SK-N-SH treated with all-trans-retinoic acid at 6 μM for 48 hours (cell line): ENCODE measurements around the gene SCUBE2.

Experiments used
- ARNTL ChIP-seq: fragments of 450-650 bp; formaldehyde crosslinking; IDR thresholded peaks from 2 replicates; pipeline ENCODE4 v1.5.0; 2020; ENCODE audit warnings: low read depth, mild to moderate bottlenecking, moderate library complexity, borderline replicate concordance
- BACH2 ChIP-seq: fragments of 250-450 bp; sonication (Bioruptor Pico); IDR thresholded peaks from 2 replicates; pipeline ENCODE4 v1.9.0; 2021; ENCODE audit warnings: mild to moderate bottlenecking, borderline replicate concordance
- CSRNP3 ChIP-seq: fragments of 250-450 bp; sonication (Bioruptor Pico); IDR thresholded peaks from 2 replicates; pipeline ENCODE4 v1.5.1; 2021; ENCODE audit warnings: mild to moderate bottlenecking, moderate library complexity
- ISL1 ChIP-seq: fragments of 250-450 bp; sonication (Bioruptor Pico); IDR thresholded peaks from 2 replicates; pipeline ENCODE4 v2.1.2; 2022; ENCODE audit warnings: mild to moderate bottlenecking, moderate library complexity
- PATZ1 ChIP-seq: fragments of 250-450 bp; sonication (Bioruptor Pico); IDR thresholded peaks from 2 replicates; pipeline ENCODE4 v1.8.0; 2020; ENCODE audit warnings: mild to moderate bottlenecking, moderate library complexity, borderline replicate concordance
- PPARA ChIP-seq: fragments of 250-450 bp; sonication (Bioruptor Pico); IDR thresholded peaks from 2 replicates; pipeline ENCODE4 v1.5.0; 2020; ENCODE audit warnings: mild to moderate bottlenecking, borderline replicate concordance
- RARB ChIP-seq: fragments of 250-450 bp; sonication (Bioruptor Pico); IDR thresholded peaks from 2 replicates; pipeline ENCODE4 v1.8.0; 2021; ENCODE audit warnings: mild to moderate bottlenecking, moderate library complexity
- ZFP30 ChIP-seq: fragments of 450-650 bp; formaldehyde crosslinking; IDR thresholded peaks from 2 replicates; pipeline ENCODE4 v1.5.0; 2022; ENCODE audit warnings: mild to moderate bottlenecking, moderate library complexity
- TF ChIP-seq, protein P1 (sequence below): fragments of 250-450 bp; sonication (Bioruptor Pico); IDR thresholded peaks from 2 replicates; pipeline ENCODE4 v1.5.1; 2020; ENCODE audit warnings: low read depth, mild to moderate bottlenecking, moderate library complexity

DNA sequence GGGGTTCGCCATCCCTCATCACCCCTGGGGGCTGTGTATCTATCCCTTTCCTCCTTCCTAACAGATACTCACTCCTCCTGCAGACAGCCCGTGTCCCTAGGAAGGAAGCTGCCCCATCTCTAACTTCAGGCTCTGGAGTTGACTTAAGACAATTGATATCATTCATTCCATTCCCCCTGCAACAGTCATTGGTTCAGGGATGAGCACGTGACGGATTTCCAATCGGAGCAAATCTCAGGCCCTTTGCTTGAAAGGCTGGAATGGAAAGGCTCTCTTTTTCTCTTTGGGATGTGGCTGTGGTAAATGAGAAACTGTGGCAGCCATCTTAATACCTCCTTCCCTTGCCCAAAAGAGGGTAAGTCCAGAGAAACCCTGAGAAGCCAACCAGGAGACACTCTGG lies 5.0 kb upstream of the SCUBE2 start:
- TF ChIP-seq ZFP30 (no peak), ISL1 (CRISPR knock-in tag) (no peak), PATZ1 (no peak), RARB (no peak), BACH2 (no peak), CSRNP3 (CRISPR knock-in tag) (no peak), PPARA (CRISPR knock-in tag) (no peak), ARNTL (CRISPR knock-in tag) (no peak)
- TF ChIP-seq, protein P1, sequence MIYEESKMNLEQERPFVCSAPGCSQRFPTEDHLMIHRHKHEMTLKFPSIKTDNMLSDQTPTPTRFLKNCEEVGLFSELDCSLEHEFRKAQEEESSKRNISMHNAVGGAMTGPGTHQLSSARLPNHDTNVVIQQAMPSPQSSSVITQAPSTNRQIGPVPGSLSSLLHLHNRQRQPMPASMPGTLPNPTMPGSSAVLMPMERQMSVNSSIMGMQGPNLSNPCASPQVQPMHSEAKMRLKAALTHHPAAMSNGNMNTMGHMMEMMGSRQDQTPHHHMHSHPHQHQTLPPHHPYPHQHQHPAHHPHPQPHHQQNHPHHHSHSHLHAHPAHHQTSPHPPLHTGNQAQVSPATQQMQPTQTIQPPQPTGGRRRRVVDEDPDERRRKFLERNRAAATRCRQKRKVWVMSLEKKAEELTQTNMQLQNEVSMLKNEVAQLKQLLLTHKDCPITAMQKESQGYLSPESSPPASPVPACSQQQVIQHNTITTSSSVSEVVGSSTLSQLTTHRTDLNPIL: no peak
